ENCODE results near the gene IL4I1.

The IL4I1 gene

DNA sequence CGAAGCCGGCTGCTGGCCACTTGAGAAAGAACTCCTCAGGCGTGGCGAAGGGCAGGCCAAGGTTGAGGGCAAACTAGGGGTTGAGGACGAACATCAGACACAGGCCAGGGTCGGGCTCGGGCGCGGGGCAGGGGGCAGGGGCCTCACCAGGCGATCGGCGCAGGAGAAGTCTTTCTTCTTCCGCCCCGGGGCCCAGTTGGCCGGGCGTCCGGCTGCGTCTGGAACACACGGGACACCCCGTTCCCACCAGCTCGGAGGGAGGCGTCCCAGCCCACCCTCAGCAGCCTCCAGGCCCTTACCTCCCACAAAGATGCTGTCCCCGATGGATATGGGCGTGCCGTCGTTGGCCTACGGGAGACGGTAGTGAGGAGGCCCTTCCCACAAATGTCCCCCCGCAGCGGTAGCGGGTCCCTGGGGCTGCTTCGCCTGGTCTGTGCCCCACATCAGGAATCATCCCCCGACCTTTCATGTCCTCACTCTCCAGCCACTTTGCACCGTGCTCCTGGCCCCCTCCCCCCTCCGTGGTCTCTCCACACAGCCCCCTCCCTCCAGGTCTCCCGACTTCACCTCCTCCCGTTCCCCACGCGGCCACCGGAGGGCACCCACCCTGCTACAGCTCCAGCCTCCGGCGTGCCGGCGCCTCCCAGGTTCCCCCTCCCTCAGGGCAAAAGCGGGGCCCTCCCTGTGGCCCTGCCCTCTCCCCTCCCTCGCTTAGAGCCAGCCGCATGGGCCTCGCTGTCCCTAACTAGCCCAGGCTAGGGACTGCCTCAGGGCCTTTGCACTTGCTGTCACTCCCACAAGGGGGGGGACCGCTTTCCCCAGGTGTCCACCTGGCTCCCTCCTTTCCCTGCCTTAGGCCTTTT, 34.1 kb downstream of the IL4I1 start:
- DNase-seq (ENCODE audit: low spot score): no peak

DNA sequence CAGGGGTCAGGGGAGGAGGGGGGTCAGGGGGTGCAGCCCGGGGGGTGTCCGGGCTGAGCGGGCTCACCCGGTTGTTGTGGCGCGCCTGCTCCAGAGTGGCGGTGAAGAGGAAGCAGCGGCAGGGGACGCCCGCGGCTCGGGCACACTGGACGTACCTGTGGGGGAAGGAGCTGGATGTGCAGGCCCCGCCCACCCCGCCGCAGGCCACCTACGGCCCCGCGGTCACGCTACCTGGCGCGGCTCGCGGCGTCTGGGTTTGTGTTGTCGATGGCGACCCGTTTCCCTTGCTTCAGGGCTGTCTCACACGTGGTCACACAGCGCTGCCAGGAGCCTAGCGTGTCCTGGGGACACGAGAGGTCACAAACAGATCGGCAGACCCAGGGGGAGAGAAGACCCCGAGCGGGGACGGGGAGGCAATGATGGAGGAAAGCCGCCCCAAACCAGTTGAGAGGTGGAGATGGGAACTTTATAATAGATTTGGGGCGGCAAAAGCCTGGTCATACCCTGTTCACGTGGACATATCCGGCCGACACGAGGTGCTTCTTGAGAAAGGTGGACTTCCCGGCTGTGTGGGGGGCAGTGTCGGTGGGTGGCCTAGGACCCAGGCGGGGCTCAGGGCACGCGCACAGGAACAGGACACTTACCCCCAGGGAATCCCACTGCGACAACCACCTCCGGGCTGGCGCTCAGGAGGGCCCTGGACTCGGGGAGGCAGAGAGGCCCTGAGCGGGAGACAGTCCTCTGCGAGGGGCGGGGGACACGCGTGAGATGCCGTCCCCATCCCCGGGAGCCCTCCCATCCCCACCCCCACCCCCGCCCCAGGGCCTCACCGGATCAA, 34.9 kb downstream of the IL4I1 start:
- no peak for DNase-seq (ENCODE audit: low spot score)

DNA sequence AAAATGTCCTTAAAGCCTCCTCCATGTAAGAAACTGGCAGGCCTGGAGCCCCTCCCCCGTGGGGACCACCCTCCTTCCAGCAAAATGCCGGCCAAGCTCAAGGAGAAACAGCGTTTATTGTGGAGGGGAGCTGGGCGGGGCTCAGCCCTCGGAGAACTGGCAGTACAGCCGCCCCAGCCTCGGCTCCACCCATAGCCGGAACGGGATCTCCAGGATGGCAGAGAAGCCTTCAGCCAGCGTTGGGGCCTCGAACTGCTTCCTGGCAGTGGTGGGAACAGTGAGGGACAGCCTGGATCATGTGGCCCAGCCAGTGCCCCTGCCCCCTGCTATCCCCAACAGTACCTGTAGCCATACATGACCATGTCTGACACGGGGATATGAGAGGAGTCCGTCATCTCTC, 35.6 kb downstream of the IL4I1 start:
- DNase-seq (ENCODE audit: low spot score): no peak

DNA sequence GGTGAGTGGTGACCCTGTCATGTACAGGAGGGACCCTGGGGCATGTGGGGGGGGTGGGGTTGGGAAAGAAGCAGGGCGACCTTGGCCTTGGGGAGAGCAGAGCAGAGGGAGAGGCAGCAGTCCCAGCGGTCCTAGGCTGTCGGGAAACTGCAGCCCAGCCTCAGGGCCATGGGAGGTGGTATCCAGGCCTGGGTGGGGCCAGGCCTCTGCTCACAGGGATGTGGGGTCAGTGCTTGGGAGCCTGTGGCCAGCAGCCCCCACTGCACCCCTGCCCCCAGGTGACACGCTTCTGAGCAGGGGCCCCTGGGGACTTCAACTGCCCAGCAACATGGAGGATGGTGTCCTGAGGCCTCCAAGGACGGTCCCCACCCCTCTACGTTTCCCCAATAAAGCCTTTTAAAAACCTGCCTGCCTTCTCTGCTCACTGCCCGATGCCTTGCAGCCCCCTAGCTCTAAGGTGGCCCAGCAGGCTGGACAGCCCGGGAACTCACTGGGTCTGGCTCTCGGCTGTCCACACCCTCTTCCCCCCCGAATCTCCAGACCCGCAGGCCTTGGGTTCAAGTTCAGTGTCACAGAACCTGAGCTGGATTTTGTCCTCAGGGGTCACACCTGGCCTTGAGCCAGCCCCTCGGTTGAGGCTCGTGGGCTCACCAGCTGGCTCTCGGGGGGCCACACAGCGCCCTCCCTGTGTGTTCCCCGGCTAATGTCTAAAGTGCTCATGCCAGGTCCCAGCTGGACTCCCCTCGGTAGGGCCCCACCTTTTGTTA, 36.2 kb downstream of the IL4I1 start:
- no peak for DNase-seq (ENCODE audit: low spot score)

DNA sequence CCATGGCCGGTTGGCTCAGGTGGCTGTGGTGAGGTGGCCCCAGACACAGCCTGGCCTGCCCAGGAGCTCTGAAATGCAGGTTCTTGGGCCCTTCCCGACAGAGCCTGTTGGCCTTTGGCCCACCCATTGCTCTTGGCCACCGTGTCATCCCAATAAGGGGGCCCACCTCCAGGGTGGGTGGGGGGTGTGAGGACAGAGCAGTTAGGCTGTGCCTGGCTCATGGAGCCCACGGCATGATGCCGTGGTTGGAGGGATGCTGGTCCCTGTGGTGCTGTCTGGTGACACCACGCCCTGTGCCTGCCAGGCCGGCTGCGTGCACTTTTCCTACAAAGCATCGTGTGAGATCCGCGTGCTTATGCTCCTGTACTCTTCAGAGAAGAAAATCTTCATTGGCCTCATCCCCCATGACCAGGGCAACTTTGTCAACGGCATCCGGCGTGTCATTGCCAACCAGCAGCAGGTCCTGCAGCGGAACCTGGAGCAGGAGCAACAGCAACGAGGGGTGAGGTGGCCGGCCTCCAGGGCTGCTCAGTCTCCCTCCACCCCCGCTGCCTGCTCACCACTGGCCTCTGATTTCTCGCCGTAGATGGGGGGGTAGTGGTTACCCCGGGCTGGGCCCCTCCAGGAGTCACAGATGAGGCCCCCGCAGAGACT, 36.9 kb downstream of the IL4I1 start:
- no peak for DNase-seq (ENCODE audit: low spot score)

DNA sequence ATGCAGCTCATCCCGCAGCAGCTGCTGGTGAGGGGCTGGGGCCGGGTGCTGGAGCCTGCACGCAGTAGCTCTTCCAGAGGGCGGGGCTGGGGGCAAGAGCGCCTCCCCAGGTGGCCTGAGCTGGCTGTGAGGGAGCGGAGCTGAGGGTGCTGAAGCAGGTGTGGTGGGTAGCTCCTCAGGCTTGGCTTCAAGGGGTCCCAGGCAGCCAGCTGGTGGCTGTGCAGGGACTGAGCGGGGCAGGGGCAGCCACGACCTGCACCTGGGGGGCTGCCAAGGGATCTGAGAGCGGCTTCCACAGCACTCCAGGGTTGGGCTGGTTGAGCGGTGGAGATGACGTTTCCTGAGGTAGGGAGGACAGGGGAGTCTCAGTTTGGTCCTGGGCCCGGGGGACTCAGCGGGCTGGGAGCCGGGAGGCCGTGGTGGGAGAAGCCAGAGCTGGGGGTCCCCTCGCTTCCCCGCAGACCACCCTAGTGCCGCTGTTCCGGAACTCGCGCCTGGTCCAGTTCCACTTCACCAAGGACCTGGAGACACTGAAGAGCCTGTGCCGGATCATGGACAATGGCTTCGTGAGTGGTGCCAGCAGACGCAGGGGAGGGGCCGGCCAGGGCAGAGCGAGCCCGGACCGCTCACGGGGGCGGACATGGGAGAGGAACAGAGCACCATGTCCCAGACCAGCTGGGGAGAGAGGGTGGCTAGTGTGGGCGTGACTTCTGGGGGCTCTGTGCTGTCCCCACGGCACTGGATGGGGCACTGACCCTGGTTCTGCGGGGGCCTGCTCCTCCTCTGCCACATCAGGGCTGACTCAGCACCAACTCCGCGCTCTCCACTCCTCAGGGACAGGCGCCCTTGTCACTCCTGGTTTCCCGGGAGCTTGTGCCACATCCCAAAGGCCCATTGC, 38.4 kb downstream of the IL4I1 start:
- no peak for DNase-seq (ENCODE audit: low spot score)

DNA sequence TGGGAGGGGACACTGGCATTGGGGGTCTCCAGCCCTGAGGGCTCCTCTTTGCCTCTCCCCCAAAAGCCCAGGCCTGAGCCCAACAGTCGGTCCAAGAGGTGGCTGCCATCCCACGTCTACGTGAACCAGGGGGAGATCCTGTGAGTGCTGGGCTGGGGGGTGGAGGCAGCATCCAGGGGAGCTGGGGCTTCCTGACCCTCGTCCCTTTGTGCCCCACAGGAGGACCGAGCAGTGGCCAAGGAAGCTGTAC, 38.9 kb downstream of the IL4I1 start:
- DNase-seq (ENCODE audit: low spot score): no peak

DNA sequence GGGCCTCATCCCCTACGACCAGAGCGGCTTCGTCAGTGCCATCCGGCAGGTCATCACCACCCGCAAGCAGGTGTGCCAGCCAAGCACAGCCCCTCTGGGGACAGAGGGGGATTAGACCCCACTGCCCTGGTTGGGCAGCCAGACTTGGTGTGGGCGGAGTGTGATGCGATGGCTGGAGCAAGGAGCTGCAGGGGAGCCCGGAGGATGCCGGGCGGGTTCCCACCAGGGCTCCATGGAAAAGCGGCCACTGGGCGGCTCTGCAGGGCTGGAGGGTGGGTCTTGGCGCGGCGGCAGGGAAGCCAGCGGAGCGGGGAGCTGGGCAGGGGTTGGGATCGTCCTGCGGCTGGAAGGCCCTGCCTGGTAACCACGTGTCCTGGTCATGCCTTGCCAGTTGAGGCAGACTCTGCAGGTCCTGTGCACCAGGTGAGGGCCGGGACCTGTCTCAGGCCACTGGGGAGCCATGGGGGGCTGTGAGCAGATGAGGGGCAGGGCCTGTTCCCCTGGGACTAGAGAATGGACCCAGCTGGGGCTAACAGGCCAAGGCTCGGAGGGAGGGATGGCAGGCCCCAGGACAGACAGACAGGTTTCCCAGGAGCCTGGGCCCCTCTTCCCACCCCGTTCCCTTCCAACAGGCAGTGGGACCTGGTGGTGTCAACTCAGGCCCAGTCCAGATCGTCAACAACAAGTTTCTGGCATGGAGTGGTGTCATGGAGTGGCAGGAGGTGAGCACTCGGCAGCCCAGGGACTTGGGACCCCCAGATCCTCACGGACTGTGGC, 39.4 kb downstream of the IL4I1 start:
- no peak for DNase-seq (ENCODE audit: low spot score)

DNA sequence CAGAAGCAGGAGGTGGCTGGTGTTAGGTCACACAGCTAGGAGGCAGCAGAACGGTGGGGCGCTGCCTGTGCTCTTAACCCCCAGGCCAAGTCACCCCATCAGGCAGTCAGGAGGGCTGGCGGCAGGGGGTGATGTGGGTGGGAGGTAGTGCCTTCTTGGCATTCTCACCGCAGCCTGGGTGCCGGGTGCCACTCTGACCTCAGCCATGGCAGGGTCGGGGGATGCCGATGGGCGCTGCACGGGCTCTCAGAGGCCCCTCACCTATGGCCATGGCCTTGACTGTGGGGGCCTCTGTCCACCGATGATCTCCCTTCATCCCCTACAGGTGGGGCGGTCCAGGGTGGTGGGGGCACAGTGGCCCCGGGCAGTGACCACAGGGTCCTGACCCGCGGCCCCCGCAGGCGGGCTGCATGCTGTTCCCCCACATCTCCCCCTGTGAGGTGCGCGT, 40.1 kb downstream of the IL4I1 start:
- no peak for DNase-seq (ENCODE audit: low spot score)

DNA sequence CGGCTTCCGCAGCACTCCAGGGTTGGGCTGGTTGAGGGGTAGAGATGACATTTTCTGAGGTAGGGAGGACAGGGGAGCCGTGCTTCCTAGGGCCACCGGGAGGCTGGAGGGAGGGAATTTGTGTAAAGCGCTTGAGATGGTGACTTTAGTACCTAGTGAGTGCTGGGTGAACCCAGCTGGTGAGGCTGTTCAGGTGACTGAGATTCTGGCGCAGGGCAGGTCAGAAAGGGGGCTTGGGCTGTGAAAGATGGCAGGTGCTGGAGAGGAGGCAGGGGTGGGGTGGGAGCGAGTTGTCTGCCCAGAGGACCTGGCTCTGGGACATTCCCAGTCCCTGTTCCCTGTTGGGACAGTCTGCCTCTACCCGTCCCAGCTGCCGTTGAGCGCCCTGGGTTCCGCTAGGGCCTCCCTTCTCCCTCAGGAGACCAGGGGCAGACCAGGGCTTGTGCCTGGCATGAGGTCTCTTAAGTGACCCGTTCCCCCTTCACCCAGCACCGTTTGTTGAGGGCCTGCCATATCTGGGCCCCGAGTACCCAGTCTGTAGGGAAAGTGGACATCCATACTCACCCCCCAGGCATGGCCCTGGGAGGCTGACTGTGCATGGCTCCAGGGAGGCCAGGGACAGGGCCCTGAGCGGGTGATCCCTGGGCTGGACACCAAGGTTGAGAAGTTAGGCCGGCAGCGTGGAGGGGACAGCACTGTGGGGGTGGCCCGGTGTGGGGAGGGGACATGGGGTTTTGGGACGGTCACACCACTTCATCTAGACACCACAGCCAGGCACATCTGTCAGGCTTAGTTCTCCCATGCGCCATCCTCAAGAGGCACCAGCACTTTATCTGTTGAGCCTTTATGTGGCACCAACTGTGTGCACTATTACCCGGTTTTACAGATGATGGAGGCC, 40.8 kb downstream of the IL4I1 start:
- no peak for DNase-seq (ENCODE audit: low spot score)

DNA sequence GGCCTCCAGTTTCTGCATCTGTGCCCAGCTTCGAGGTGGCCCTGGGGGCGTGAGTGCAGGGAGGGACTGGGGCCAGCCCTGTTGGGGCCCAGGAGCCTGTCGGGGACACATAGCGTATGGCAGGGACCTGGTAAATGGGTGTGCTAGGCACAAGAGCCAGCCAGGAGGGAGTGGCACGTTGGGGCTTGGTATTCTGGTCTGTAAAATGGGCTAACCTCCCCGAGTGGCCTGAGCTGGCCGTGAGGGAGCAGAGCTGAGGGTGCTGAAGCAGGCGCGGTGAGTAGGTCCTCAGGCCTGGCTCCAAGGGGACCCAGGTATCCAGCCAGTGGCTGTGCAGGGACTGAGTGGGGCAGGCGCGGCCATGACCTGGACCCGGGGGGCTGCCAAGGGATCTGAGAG, 41.4 kb downstream of the IL4I1 start:
- no peak for DNase-seq (ENCODE audit: low spot score)

DNA sequence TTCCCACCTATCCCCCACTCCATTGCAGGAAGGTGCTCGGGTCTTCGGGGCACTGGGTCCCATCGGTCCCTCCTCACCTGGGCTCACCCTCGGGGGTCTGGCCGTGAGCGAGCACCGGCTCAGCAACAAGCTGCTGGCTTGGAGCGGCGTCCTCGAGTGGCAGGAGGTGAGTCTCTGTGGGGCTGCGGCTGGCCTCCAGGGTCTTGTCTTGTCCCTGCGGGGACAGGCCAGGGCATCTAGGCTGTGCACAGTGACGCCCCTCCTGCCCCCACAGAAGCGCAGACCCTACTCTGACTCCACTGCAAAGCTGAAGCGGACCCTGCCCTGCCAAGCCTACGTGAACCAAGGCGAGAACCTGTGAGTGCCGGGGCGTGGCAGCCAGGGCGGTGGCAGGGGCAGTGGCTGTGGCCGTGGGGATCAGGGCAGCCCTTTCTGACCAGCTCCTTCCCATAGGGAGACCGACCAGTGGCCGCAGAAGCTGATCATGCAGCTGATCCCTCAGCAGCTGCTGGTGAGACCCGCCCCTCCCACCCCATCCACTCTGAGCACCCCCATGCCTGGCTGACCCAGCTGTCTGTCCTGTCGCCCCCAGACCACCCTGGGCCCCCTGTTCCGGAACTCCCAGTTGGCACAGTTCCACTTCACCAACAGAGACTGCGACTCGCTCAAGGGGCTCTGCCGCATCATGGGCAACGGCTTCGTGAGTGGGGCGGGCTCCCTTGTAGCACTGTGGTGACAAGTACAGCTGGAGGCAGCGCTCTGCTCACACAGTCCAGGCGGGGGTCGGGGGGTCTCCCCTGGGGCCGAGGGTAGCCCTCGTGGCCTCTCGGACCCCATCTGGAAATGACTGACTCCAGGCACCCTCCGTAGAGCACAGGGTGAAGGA, 42.1 kb downstream of the IL4I1 start:
- DNase-seq (ENCODE audit: low spot score): no peak

DNA sequence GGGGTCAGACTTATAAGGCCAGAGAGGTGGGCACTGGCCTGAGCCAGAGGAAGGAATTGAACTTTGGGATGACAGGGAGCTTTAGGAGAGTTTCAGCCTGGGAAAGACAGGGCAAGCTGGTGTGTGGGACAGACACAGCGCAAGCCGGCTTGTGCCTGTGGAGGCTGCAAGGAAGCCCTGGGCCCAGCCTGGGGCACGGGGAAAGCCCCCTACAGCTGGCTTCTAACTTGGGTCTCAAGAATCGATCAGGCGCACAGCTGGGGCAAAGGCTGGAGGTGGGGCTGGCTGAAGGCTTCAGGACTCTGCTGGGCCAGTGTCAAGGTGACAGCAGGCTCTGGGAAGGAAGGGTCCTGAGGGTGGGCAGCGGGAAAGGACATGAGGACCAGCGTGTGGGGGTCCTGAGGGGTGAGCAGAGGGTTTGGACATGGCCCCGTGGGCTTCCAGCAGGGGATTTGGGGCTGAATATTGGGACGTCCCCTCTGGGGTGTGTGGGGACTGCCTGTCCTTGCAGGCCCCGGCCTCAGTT, 42.8 kb downstream of the IL4I1 start:
- no peak for DNase-seq (ENCODE audit: low spot score)

DNA sequence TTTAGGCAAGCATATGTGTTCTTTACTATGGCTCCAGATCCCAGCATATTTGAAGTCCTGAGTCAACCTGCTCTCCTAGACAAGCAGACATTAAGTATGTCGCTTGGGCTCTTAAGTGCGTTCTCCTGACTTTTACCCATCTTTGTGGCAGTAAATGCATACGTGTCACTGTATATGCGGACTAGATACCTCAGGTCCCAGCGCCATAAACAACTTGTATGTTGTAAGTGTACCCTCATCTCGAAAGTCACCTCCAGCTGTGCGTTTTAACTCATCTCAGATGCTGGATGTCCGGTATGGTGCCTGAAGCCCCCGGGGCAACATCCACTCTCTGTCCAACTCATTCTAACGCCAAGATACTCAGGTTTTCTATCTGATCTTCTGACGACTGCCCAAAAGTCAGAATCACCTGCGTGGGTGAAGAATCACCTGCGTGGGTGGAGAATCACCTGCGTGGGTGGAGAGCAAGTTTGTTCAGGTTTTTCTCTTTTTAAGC, 44.0 kb downstream of the IL4I1 start:
- no peak for DNase-seq (ENCODE audit: low spot score)

DNA sequence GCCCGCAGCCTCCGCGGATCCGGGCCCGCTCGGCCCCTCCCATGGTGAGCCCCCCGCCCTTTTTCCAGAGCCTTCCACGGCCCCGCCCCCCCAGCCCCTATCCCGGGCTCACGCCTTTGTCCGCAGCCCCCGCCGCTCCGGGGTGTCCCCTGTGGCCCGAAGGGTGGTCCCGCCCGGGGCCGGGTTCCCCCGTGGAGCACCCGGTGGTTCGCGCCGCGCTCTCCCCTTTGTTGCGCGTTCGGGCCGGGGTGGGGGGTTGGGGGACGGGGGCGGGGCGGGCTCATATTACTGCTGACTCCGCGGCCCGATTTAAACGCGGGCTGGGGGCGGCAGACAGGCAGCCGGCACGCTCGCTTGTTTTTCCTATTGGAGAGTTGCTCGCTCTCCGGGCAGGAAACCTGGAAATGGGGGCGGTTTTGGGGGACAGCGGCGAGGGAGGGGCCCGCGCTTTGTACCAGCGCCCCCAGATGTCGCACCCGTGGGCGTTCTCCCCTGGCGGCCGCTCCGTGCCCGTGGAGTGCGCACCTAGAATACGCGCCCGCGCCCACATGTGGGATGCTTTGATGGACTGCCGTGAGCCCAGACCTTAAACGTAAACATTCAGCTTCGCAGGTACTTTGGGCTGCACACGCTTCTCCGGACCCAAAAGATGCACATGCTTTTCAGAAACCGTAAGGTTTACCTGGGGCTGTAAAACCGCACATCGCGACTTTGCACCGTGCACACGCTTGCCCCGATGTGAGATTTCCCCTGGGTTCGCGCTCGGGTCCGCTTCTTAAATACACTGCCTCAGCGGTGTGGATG, 45.0 kb downstream of the IL4I1 start:
- DNase-seq (ENCODE audit: low spot score): no peak

DNA sequence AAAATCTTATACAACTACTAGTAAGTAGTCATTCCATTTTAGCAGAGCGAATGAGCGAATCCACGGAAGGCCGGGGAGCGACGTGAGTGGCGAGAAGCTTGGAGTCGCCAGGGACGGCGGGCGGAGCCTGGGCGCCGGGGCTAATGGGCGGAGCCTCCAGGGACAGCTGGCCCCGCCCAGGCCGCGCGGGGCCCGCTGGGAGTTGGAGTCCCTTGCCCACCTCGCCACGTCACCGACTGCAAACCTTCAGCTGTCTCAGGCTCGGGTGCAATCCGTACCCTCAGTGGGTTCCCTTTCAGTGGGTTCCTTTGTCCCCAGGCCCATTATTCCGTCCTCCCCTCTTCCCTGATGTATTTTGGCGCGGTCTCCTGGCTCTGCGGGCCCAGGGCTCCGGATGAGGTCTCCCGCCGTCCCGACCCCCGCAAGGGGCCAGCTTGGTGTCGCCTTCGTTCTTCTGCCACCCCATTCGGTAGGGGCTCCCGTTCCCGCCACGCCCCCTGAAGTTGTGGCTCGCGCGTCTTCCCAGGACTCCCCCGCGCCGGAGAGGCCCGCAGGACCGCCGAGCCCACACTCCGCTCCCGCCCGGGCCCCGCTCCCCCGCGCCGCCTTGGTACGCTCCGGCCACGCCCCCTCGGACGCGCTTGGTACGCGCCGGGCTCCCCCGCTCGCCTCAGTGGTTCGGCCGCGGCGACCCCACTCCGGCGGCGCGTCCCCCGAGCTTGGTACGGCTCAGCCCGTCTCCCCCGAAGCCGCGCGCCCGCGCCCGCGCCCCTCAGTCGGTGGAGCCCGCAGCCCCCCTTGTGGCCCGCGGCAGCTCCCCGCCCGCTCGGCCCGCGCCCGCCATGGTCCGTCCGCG, 46.0 kb downstream of the IL4I1 start, which contains the start of gene PTOV1:
TSS of gene PTOV1 (plus strand) at position 673 of the 856 bp plus-strand sequence.
- DNase-seq (ENCODE audit: low spot score): peak; percentile 88

All from activated CD4-positive, alpha-beta T cell treated with anti-CD3 and anti-CD28 coated beads, Interleukin-2, Interleukin-4, amounts not matched to agents 100 ng/mL and 50 ng/mL, durations not matched to agents 16 hours and 8 hours (primary cell).